Effector CD8-positive, alpha-beta T cell (primary cell): ENCODE data around the gene GRM6.

Experiments used
- DNase-seq: peaks from one replicate; lab custom pipeline; 2025; lab: John Stamatoyannopoulos, UW

The GRM6 gene

GRCh38 chr5:178984145-178985072, 10.7 kb downstream of the GRM6 start:
- DNase-seq: no peak

- no peak for DNase-seq
Observed at GRCh38 chr5:178983728-178984127, 11.4 kb downstream of the GRM6 start.

DNA sequence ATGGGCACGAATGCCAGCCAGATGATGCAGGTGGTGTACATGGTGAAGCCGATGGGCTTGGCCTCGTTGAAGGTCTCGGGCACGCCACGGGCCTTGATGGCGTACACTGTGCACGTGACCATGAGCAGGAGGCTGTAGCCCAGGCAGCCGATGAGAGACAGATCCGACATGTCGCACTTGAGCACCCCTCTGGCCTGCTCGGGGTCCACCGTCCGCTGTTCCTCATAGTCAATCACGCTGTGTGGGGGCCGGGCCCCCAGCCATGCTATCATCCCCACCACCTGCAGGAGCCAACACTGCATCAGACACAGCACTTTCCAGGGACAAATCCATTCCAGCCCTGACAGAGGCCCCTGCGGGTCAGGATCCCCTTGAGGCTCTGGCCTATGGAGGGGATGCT, 12.2 kb downstream of the GRM6 start:
- DNase-seq: no peak

GRCh38 chr5:178981381-178981780, 13.7 kb downstream of the GRM6 start:
- no peak for DNase-seq

- no peak for DNase-seq
Observed at GRCh38 chr5:178965465-178966055, 29.6 kb downstream of the GRM6 start.

DNA sequence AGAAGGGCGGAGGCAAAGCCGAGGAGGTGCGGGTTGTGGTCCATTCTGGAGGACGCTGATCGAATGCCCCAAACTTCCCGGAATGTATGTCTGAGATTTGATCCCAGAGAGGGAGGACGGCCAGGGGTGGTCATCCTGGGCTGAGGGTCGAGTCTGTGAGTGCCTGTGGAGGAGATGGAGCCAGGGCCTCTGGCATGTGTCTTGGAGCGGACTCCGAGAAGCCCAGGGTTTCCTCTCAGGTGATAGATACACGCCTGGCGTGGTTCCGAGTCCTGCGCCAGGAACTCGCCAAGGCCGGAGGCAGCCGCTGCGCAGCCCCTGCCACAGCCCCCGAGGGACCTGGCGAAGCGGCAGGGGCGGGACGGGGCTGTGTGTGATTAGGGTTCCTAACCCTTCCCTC, 53.8 kb downstream of the GRM6 start:
- no peak for DNase-seq

DNA sequence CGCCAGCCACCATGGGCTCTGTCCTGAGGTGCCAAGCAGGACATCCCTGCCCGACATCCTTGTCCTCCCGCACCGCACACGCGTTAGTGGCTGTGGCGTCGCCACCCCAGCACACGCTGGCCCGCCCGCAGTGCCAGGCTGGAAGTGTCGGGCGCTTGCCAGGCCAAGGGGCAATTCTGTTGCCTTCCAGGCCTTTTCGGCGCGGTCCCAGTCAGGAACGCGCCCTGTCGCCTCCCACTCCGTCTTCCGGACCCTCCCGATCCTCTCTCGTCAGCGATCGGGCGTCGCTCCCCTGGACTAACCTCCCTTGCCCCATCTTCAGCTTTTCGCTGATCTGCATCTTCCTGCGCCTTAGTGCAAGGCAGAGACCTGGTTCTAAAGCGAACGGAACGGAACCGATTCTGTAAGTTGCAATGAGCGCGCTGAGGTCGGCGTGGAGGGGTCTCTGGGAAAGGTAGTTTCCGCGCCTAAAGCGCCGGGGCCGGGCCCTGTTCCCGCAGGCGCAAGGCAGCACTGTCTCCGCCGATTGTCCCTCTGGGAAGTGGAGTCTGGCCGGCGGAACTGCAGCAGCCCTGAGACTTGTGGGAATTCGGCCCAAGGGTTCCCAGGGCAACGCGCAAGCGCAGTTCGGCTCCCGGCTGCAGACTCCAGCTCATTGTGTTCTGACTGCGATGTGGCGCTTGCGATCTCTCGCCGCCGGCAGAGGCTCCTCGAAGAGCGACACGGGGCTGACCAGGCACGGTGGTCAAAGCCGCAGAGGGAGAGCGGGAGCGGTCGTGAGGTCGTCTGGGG, 54.4 kb downstream of the GRM6 start, which contains the start of gene ZNF454:
Gene ZNF454 (plus strand): TSS at position 630 of the 792 bp plus-strand sequence. CDS start 1,594 bp downstream, outside the sequence.
- DNase-seq: no peak

DNA sequence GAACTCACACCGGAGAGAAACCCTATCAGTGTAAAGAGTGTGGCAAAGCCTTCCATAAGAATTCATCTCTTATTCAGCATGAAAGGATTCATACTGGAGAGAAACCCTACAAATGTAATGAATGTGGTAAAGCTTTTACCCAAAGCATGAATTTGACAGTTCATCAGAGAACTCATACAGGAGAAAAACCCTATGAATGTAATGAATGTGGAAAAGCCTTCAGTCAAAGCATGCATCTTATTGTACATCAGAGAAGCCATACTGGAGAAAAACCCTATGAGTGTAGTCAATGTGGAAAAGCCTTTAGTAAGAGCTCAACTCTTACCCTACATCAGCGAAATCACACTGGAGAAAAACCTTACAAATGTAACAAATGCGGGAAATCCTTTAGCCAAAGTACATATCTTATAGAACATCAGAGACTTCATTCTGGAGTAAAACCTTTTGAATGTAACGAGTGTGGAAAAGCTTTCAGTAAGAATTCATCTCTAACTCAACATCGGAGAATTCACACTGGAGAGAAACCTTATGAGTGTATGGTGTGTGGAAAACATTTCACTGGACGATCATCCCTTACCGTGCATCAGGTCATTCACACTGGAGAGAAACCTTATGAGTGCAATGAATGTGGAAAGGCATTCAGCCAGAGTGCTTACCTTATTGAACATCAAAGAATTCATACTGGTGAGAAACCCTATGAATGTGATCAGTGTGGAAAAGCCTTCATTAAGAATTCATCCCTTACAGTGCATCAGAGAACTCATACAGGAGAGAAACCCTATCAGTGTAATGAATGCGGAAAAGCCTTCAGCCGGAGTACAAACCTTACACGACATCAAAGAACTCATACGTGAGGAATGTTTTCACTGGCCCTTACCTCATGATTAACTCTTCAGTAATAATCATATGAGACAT, 63.0 kb downstream of the GRM6 start:
- no peak for DNase-seq
